ENCODE measurements around the gene GNB5. TPM values are rescaled to one million over a fixed set of nuclear protein-coding genes. Genes with fewer than 3 reads are reported as not detected.

The GNB5 gene
- total and polyA plus RNA-seq, 4 donors, result 18.2 to 30.0 (median 27.1) TPM

- DNase-seq (no peak), ATAC-seq (ENCODE audit: low FRiP score) (no peak)
- H3K27me3 ChIP-seq (ENCODE audit: control insufficient read depth in 1 of 2, insufficient read depth in 2 of 2, low read length in 1 of 2), result peaks cover 0 to 3% of the 10 kb centered on the region in 2 donors
- no peaks in the 10 kb centered on the region for H3K36me3 ChIP-seq (ENCODE audit: control insufficient read depth in 1 of 2, insufficient read depth in 2 of 2, low read length in 1 of 2)
- intact Hi-C loops (cut with DNase I), result no loop called here
- 79 to 84% methylated on average over 5 of the region's 5 CpGs for WGBS, 2 donors
- no peaks in the 10 kb centered on the region for H3K9me3 ChIP-seq (ENCODE audit: control insufficient read depth, low read length)
- no peaks in the 10 kb centered on the region for H3K4me1 ChIP-seq (ENCODE audit: control insufficient read depth in 1 of 2, insufficient read depth in 2 of 2, low read length in 2 of 2)
- H3K4me3 ChIP-seq (ENCODE audit: low read length in 2 of 2), result no peak overlapping the region
- H3K27ac ChIP-seq (ENCODE audit: low read depth in 1 of 2, low read length in 2 of 2), result no peak overlapping the region
Measured at GRCh38 chr15:52109559-52110451, 81.4 kb downstream of the GNB5 start.

GRCh38 chr15:52107238-52107637 is 84.0 kb downstream of the GNB5 start:
- Histone ChIP-seq H3K27ac (ENCODE audit: low read depth in 1 of 2, low read length in 2 of 2) (no peak overlapping the region), H3K4me3 (ENCODE audit: low read length in 2 of 2) (no peak overlapping the region), H3K36me3 (ENCODE audit: control insufficient read depth in 1 of 2, insufficient read depth in 2 of 2, low read length in 1 of 2) (no peaks in the 10 kb centered on the region), H3K4me1 (ENCODE audit: control insufficient read depth in 1 of 2, insufficient read depth in 2 of 2, low read length in 2 of 2) (no peaks in the 10 kb centered on the region), H3K27me3 (ENCODE audit: control insufficient read depth in 1 of 2, insufficient read depth in 2 of 2, low read length in 1 of 2) (peaks cover 0 to 3% of the 10 kb centered on the region in 2 donors), H3K9me3 (ENCODE audit: control insufficient read depth, low read length) (no peaks in the 10 kb centered on the region)
- no peak for ATAC-seq (ENCODE audit: low FRiP score)
- intact Hi-C loops (cut with DNase I), result no loop called here
- DNase-seq, result no peak
- WGBS, 2 donors, result 96 to 97% methylated on average over 6 of the region's 6 CpGs

- intact Hi-C loops (cut with DNase I), result no loop called here
- WGBS, 2 donors, result 77 to 80% methylated on average over 6 of the region's 6 CpGs
- H3K36me3 ChIP-seq (ENCODE audit: control insufficient read depth in 1 of 2, insufficient read depth in 2 of 2, low read length in 1 of 2), result no peaks in the 10 kb centered on the region
- no peak for DNase-seq
- H3K9me3 ChIP-seq (ENCODE audit: control insufficient read depth, low read length), result no peaks in the 10 kb centered on the region
- H3K4me1 ChIP-seq (ENCODE audit: control insufficient read depth in 1 of 2, insufficient read depth in 2 of 2, low read length in 2 of 2), result no peaks in the 10 kb centered on the region
- H3K4me3 ChIP-seq (ENCODE audit: low read length in 2 of 2), result no peak overlapping the region
- no peak overlapping the region for H3K27ac ChIP-seq (ENCODE audit: low read depth in 1 of 2, low read length in 2 of 2)
- ATAC-seq (ENCODE audit: low FRiP score), result no peak
- H3K27me3 ChIP-seq (ENCODE audit: control insufficient read depth in 1 of 2, insufficient read depth in 2 of 2, low read length in 1 of 2), result peaks cover 0 to 3% of the 10 kb centered on the region in 2 donors
Measured at GRCh38 chr15:52106641-52107040, 84.6 kb downstream of the GNB5 start.

- DNase-seq, result no peak
- Histone ChIP-seq H3K27me3 (ENCODE audit: control insufficient read depth in 1 of 2, insufficient read depth in 2 of 2, low read length in 1 of 2) (no peaks in the 10 kb centered on the region), H3K4me1 (ENCODE audit: control insufficient read depth in 1 of 2, insufficient read depth in 2 of 2, low read length in 2 of 2) (no peaks in the 10 kb centered on the region), H3K27ac (ENCODE audit: low read depth in 1 of 2, low read length in 2 of 2) (no peak overlapping the region), H3K9me3 (ENCODE audit: control insufficient read depth, low read length) (no peaks in the 10 kb centered on the region), H3K4me3 (ENCODE audit: low read length in 2 of 2) (no peak overlapping the region), H3K36me3 (ENCODE audit: control insufficient read depth in 1 of 2, insufficient read depth in 2 of 2, low read length in 1 of 2) (no peaks in the 10 kb centered on the region)
- intact Hi-C loops (cut with DNase I), result no loop called here
- WGBS, 2 donors, result 93 to 95% methylated on average over 2 of the region's 2 CpGs
- no peak for ATAC-seq (ENCODE audit: low FRiP score)
Measured at GRCh38 chr15:52105846-52106245, 85.3 kb downstream of the GNB5 start.

- Histone ChIP-seq H3K27me3 (ENCODE audit: control insufficient read depth in 1 of 2, insufficient read depth in 2 of 2, low read length in 1 of 2) (no peaks in the 10 kb centered on the region), H3K36me3 (ENCODE audit: control insufficient read depth in 1 of 2, insufficient read depth in 2 of 2, low read length in 1 of 2) (no peaks in the 10 kb centered on the region), H3K9me3 (ENCODE audit: control insufficient read depth, low read length) (no peaks in the 10 kb centered on the region), H3K27ac (ENCODE audit: low read depth in 1 of 2, low read length in 2 of 2) (no peak overlapping the region), H3K4me3 (ENCODE audit: low read length in 2 of 2) (no peak overlapping the region), H3K4me1 (ENCODE audit: control insufficient read depth in 1 of 2, insufficient read depth in 2 of 2, low read length in 2 of 2) (no peaks in the 10 kb centered on the region)
- intact Hi-C loops (cut with DNase I), result no loop called here
- WGBS, 2 donors, result 94 to 95% methylated on average over 5 of the region's 5 CpGs
- ATAC-seq (ENCODE audit: low FRiP score), result no peak
- DNase-seq, result no peak
Measured at GRCh38 chr15:52104532-52105004, 86.6 kb downstream of the GNB5 start.

GRCh38 chr15:52103217-52104207 is 87.7 kb downstream of the GNB5 start:
- intact Hi-C loops (cut with DNase I), result no loop called here
- Histone ChIP-seq H3K27me3 (ENCODE audit: control insufficient read depth in 1 of 2, insufficient read depth in 2 of 2, low read length in 1 of 2) (no peaks in the 10 kb centered on the region), H3K9me3 (ENCODE audit: control insufficient read depth, low read length) (no peaks in the 10 kb centered on the region), H3K36me3 (ENCODE audit: control insufficient read depth in 1 of 2, insufficient read depth in 2 of 2, low read length in 1 of 2) (no peaks in the 10 kb centered on the region), H3K4me3 (ENCODE audit: low read length in 2 of 2) (no peak overlapping the region), H3K4me1 (ENCODE audit: control insufficient read depth in 1 of 2, insufficient read depth in 2 of 2, low read length in 2 of 2) (no peaks in the 10 kb centered on the region), H3K27ac (ENCODE audit: low read depth in 1 of 2, low read length in 2 of 2) (no peak overlapping the region)
- DNase-seq (peak in 1 of 2 donors; percentile 74), ATAC-seq (ENCODE audit: low FRiP score) (peak; percentile 68)
- WGBS, 2 donors, result 55 to 58% methylated on average over 5 of the region's 5 CpGs

GRCh38 chr15:52102463-52102862 is 88.7 kb downstream of the GNB5 start:
- DNase-seq (no peak), ATAC-seq (ENCODE audit: low FRiP score) (no peak)
- WGBS, 2 donors, result 70 to 74% methylated on average over 2 of the region's 2 CpGs
- intact Hi-C loops (cut with DNase I), result no loop called here
- H3K36me3 ChIP-seq (ENCODE audit: control insufficient read depth in 1 of 2, insufficient read depth in 2 of 2, low read length in 1 of 2), result no peaks in the 10 kb centered on the region
- no peaks in the 10 kb centered on the region for H3K27me3 ChIP-seq (ENCODE audit: control insufficient read depth in 1 of 2, insufficient read depth in 2 of 2, low read length in 1 of 2)
- H3K27ac ChIP-seq (ENCODE audit: low read depth in 1 of 2, low read length in 2 of 2), result no peak overlapping the region
- H3K4me1 ChIP-seq (ENCODE audit: control insufficient read depth in 1 of 2, insufficient read depth in 2 of 2, low read length in 2 of 2), result no peaks in the 10 kb centered on the region
- no peak overlapping the region for H3K4me3 ChIP-seq (ENCODE audit: low read length in 2 of 2)
- no peaks in the 10 kb centered on the region for H3K9me3 ChIP-seq (ENCODE audit: control insufficient read depth, low read length)

GRCh38 chr15:52101542-52102323 is 89.5 kb downstream of the GNB5 start:
- WGBS, 2 donors, result 94 to 97% methylated on average over 16 of the region's 16 CpGs
- ATAC-seq (ENCODE audit: low FRiP score), result no peak

More at GRCh38 chr15:52101542-52102323, 89.5 kb downstream of the GNB5 start:
- Histone ChIP-seq H3K9me3 (ENCODE audit: control insufficient read depth, low read length) (no peaks in the 10 kb centered on the region), H3K4me1 (ENCODE audit: control insufficient read depth in 1 of 2, insufficient read depth in 2 of 2, low read length in 2 of 2) (no peaks in the 10 kb centered on the region), H3K36me3 (ENCODE audit: control insufficient read depth in 1 of 2, insufficient read depth in 2 of 2, low read length in 1 of 2) (no peaks in the 10 kb centered on the region), H3K27ac (ENCODE audit: low read depth in 1 of 2, low read length in 2 of 2) (no peak overlapping the region), H3K27me3 (ENCODE audit: control insufficient read depth in 1 of 2, insufficient read depth in 2 of 2, low read length in 1 of 2) (no peaks in the 10 kb centered on the region), H3K4me3 (ENCODE audit: low read length in 2 of 2) (no peak overlapping the region)
- intact Hi-C loops (cut with DNase I), result no loop called here
- DNase-seq, result no peak

Measured in aorta (tissue), 5 donors.